SK-N-SH treated with all-trans-retinoic acid at 6 μM for 48 hours (cell line): Measurements from ENCODE around the gene TMUB2.

Source experiments
- ARNTL ChIP-seq: fragments of 450-650 bp; formaldehyde crosslinking; IDR thresholded peaks from 2 replicates; pipeline ENCODE4 v1.5.0; 2020; ENCODE audit warnings: low read depth, mild to moderate bottlenecking, moderate library complexity, borderline replicate concordance
- CREB5 ChIP-seq: fragments of 250-450 bp; sonication (Bioruptor Pico); IDR thresholded peaks from 2 replicates; pipeline ENCODE4 v1.5.1; 2020; ENCODE audit warnings: low read depth, mild to moderate bottlenecking, moderate library complexity
- CSDC2 ChIP-seq: fragments of 250-450 bp; sonication (Bioruptor Pico); IDR thresholded peaks from 2 replicates; pipeline ENCODE4 v1.5.0; 2020; ENCODE audit warnings: mild to moderate bottlenecking, moderate library complexity
- CSRNP3 ChIP-seq: fragments of 250-450 bp; sonication (Bioruptor Pico); IDR thresholded peaks from 2 replicates; pipeline ENCODE4 v1.5.1; 2021; ENCODE audit warnings: mild to moderate bottlenecking, moderate library complexity
- ESRRG ChIP-seq: fragments of 250-450 bp; sonication (Bioruptor Pico); IDR thresholded peaks from 2 replicates; pipeline ENCODE4 v1.6.1; 2021; ENCODE audit warnings: mild to moderate bottlenecking
- PPARA ChIP-seq: fragments of 250-450 bp; sonication (Bioruptor Pico); IDR thresholded peaks from 2 replicates; pipeline ENCODE4 v1.5.0; 2020; ENCODE audit warnings: mild to moderate bottlenecking, borderline replicate concordance
- ZC3H10 ChIP-seq: fragments of 250-450 bp; sonication (Bioruptor Pico); IDR thresholded peaks from 2 replicates; pipeline ENCODE4 v1.5.1; 2021; ENCODE audit warnings: mild to moderate bottlenecking, moderate library complexity
- ZFP3 ChIP-seq: fragments of 250-450 bp; sonication (Bioruptor Pico); IDR thresholded peaks from 2 replicates; pipeline ENCODE4 v1.5.0; 2020; ENCODE audit warnings: mild to moderate bottlenecking, moderate library complexity
- ZFP30 ChIP-seq: fragments of 450-650 bp; formaldehyde crosslinking; IDR thresholded peaks from 2 replicates; pipeline ENCODE4 v1.5.0; 2022; ENCODE audit warnings: mild to moderate bottlenecking, moderate library complexity
- ZNF565 ChIP-seq: fragments of 450-650 bp; formaldehyde crosslinking; conservative IDR thresholded peaks from 2 replicates; pipeline ENCODE4 v1.5.0; 2020; ENCODE audit warnings: low read depth, mild to moderate bottlenecking, moderate library complexity
- ZNF8 ChIP-seq: fragments of 450-650 bp; formaldehyde crosslinking; IDR thresholded peaks from 2 replicates; pipeline ENCODE4 v1.5.0; 2020; ENCODE audit warnings: mild to moderate bottlenecking, moderate library complexity
- TF ChIP-seq, protein P1 (sequence below): fragments of 250-450 bp; sonication (Bioruptor Pico); IDR thresholded peaks from 2 replicates; pipeline ENCODE4 v1.5.0; 2020; ENCODE audit warnings: mild to moderate bottlenecking, moderate library complexity
- TF ChIP-seq, protein P2 (sequence below): fragments of 250-450 bp; sonication (Bioruptor Pico); IDR thresholded peaks from 2 replicates; pipeline ENCODE4 v1.8.0; 2020; ENCODE audit warnings: mild to moderate bottlenecking, moderate library complexity, borderline replicate concordance

DNA sequence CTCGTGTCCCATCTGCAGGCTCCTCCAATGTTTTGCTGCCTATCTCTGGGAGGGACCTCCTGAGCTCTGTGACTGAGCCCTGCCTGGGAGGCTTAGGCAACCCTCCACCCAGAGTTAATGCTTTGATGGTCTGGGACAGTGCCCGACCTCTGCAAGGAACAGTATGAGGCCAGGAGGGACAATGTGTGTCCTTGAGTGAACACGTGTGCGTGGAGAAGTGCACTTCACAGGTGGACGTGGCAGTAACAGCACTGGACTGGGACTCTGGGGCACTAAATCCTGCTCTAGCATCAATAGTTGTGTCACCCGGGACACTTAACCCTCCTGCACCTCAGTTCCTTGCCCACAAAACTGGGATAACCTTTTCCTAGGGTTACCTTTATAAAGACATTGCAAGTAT is 28.1 kb downstream of the TMUB2 start:
- TF ChIP-seq ZNF8 (CRISPR knock-in tag) (no peak), ZNF565 (CRISPR knock-in tag) (no peak), ZFP3 (no peak), CREB5 (CRISPR knock-in tag) (no peak), ARNTL (no peak), PPARA (no peak), ZC3H10 (CRISPR knock-in tag) (no peak), CSRNP3 (CRISPR knock-in tag) (no peak), ESRRG (CRISPR knock-in tag) (no peak), CSDC2 (no peak), ZFP30 (CRISPR knock-in tag) (no peak)
- TF ChIP-seq, protein P1, sequence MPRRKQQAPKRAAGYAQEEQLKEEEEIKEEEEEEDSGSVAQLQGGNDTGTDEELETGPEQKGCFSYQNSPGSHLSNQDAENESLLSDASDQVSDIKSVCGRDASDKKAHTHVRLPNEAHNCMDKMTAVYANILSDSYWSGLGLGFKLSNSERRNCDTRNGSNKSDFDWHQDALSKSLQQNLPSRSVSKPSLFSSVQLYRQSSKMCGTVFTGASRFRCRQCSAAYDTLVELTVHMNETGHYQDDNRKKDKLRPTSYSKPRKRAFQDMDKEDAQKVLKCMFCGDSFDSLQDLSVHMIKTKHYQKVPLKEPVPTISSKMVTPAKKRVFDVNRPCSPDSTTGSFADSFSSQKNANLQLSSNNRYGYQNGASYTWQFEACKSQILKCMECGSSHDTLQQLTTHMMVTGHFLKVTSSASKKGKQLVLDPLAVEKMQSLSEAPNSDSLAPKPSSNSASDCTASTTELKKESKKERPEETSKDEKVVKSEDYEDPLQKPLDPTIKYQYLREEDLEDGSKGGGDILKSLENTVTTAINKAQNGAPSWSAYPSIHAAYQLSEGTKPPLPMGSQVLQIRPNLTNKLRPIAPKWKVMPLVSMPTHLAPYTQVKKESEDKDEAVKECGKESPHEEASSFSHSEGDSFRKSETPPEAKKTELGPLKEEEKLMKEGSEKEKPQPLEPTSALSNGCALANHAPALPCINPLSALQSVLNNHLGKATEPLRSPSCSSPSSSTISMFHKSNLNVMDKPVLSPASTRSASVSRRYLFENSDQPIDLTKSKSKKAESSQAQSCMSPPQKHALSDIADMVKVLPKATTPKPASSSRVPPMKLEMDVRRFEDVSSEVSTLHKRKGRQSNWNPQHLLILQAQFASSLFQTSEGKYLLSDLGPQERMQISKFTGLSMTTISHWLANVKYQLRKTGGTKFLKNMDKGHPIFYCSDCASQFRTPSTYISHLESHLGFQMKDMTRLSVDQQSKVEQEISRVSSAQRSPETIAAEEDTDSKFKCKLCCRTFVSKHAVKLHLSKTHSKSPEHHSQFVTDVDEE (CRISPR knock-in tag): no peak
- TF ChIP-seq, protein P2, sequence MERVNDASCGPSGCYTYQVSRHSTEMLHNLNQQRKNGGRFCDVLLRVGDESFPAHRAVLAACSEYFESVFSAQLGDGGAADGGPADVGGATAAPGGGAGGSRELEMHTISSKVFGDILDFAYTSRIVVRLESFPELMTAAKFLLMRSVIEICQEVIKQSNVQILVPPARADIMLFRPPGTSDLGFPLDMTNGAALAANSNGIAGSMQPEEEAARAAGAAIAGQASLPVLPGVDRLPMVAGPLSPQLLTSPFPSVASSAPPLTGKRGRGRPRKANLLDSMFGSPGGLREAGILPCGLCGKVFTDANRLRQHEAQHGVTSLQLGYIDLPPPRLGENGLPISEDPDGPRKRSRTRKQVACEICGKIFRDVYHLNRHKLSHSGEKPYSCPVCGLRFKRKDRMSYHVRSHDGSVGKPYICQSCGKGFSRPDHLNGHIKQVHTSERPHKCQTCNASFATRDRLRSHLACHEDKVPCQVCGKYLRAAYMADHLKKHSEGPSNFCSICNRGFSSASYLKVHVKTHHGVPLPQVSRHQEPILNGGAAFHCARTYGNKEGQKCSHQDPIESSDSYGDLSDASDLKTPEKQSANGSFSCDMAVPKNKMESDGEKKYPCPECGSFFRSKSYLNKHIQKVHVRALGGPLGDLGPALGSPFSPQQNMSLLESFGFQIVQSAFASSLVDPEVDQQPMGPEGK: no peak
